ENCODE data around the gene SHROOM4. TPM values are rescaled to one million over a fixed set of nuclear protein-coding genes. Genes with fewer than 3 reads are reported as not detected.

SHROOM4 gene
- total RNA-seq, 4 donors from 2014 or later: 3.3 to 10.0 (median 8.9) TPM

GRCh38 chrX:50827996-50828395, 14.0 kb upstream of the SHROOM4 start:
- peak in 1 of 3 donors; percentile 49 for DNase-seq
- Histone ChIP-seq H3K27ac (no peak overlapping the region), H3K4me1 (no peaks in the 10 kb centered on the region), H3K4me3 (no peak overlapping the region), H3K36me3 (no peaks in the 10 kb centered on the region), H3K27me3 (no peaks in the 10 kb centered on the region), H3K9me3 (no peaks in the 10 kb centered on the region)
- TF ChIP-seq POLR2A (IDR thresholded peaks at IDR 0.05): no peak

GRCh38 chrX:50825825-50826224, 11.8 kb upstream of the SHROOM4 start:
- Histone ChIP-seq H3K36me3 (no peaks in the 10 kb centered on the region), H3K4me3 (no peak overlapping the region), H3K4me1 (no peaks in the 10 kb centered on the region), H3K27ac (no peak overlapping the region), H3K9me3 (no peaks in the 10 kb centered on the region), H3K27me3 (no peaks in the 10 kb centered on the region)
- DNase-seq: no peak
- TF ChIP-seq POLR2A (IDR thresholded peaks at IDR 0.05): no peak
- no peak for TF ChIP-seq CTCF (IDR thresholded peaks at IDR 0.05)

GRCh38 chrX:50818986-50819385, 5.0 kb upstream of the SHROOM4 start:
- Histone ChIP-seq H3K27ac (no peak overlapping the region), H3K4me3 (no peak overlapping the region), H3K4me1 (no peaks in the 10 kb centered on the region), H3K9me3 (no peaks in the 10 kb centered on the region), H3K27me3 (no peaks in the 10 kb centered on the region), H3K36me3 (no peaks in the 10 kb centered on the region)
- DNase-seq: no peak
- no peak for TF ChIP-seq POLR2A (IDR thresholded peaks at IDR 0.05)
- no peak for TF ChIP-seq CTCF (IDR thresholded peaks at IDR 0.05)

- no peak for TF ChIP-seq CTCF (IDR thresholded peaks at IDR 0.05)
- no peak for TF ChIP-seq POLR2A (IDR thresholded peaks at IDR 0.05)
- H3K27ac ChIP-seq: peak overlapping the region in 1 of 4 donors; percentile 77
- no peak for DNase-seq
These were observed 1.1 kb upstream of the SHROOM4 start for GRCh38 chrX:50815120-50815519.

GRCh38 chrX:50814701-50815100, 707 bp upstream of the SHROOM4 start:
- TF ChIP-seq CTCF (IDR thresholded peaks at IDR 0.05): no peak
- no peak for TF ChIP-seq POLR2A (IDR thresholded peaks at IDR 0.05)
- H3K4me1 ChIP-seq: no peaks in the 10 kb centered on the region
- H3K36me3 ChIP-seq: no peaks in the 10 kb centered on the region
- H3K9me3 ChIP-seq: no peaks in the 10 kb centered on the region
- peak in 2 of 3 donors; percentile 51 to 55 for DNase-seq
- peak overlapping the region in 3 of 4 donors; percentile 22 to 77 (median 74) for H3K27ac ChIP-seq
- H3K27me3 ChIP-seq: no peaks in the 10 kb centered on the region
- peak overlapping the region in 2 of 4 donors; percentile 57 to 59 for H3K4me3 ChIP-seq

More at GRCh38 chrX:50815120-50815519, 1.1 kb upstream of the SHROOM4 start:
- Histone ChIP-seq H3K27me3 (no peaks in the 10 kb centered on the region), H3K4me3 (no peak overlapping the region), H3K9me3 (no peaks in the 10 kb centered on the region), H3K4me1 (no peaks in the 10 kb centered on the region), H3K36me3 (no peaks in the 10 kb centered on the region)

- TF ChIP-seq POLR2A (IDR thresholded peaks at IDR 0.05) (no peak), CTCF (IDR thresholded peaks at IDR 0.05) (peak in 1 of 6 experiments; percentile 18)
- Histone ChIP-seq H3K4me1 (no peaks in the 10 kb centered on the region), H3K36me3 (no peaks in the 10 kb centered on the region), H3K27ac (peak overlapping the region in 3 of 4 donors; percentile 17 to 77 (median 74)), H3K27me3 (no peaks in the 10 kb centered on the region), H3K9me3 (no peaks in the 10 kb centered on the region), H3K4me3 (peak overlapping the region; percentile 12 to 59 (median 43))
- DNase-seq: peak in 2 of 3 donors; percentile 48 to 60
These were observed 775 bp downstream of the SHROOM4 start for GRCh38 chrX:50812995-50813842.

Data from Peyer's patch (tissue), 4 donors.